Spleen (tissue), 11 donors: ENCODE data around the gene ZNF638. TPM values are rescaled to one million over a fixed set of nuclear protein-coding genes. Genes with fewer than 3 reads are reported as not detected.

Source experiments
- DNase-seq: peaks from one replicate; pipeline ENCODE4 v3.0.0-alpha.2; 2020
- H3K27ac ChIP-seq, 8 donors: fragments of 200-600 bp; sonication (generic) in 7 of 8; 1 replicate in 4 of 8; 2 replicates in 4 of 8; pipeline versions ENCODE4 v1.5.0 to v1.8.0; 2016 to 2021; ENCODE audit warnings: inconsistent platforms in 4 of 8, mild to moderate bottlenecking in 4 of 8, moderate library complexity in 1 of 8
- H3K27me3 ChIP-seq, 7 donors: fragments of 200-600 bp; sonication (generic) in 6 of 7; replicated peaks in 1 of 7; 1 replicate in 4 of 7; 2 replicates in 3 of 7; pipeline versions ENCODE4 v1.5.0 to v1.8.0; 2016 to 2021; ENCODE audit warnings: inconsistent platforms in 3 of 7, mild to moderate bottlenecking in 1 of 7
- H3K36me3 ChIP-seq, 6 donors: fragments of 200-600 bp; sonication (generic) in 5 of 6; 1 replicate in 4 of 6; 2 replicates in 2 of 6; pipeline versions ENCODE4 v1.5.0 to v1.8.0; 2016 to 2021; ENCODE audit warnings: inconsistent platforms in 2 of 6
- H3K4me1 ChIP-seq, 6 donors: fragments of 200-600 bp; sonication (generic) in 5 of 6; 1 replicate in 3 of 6; 2 replicates in 3 of 6; pipeline versions ENCODE4 v1.5.0 to v1.8.0; 2016 to 2021; ENCODE audit warnings: inconsistent platforms in 3 of 6
- H3K4me3 ChIP-seq, 8 donors: fragments of 200-600 bp; sonication (generic) in 7 of 8; 1 replicate in 4 of 8; 2 replicates in 4 of 8; pipeline versions ENCODE4 v1.5.0 to v1.8.0; 2016 to 2021; ENCODE audit warnings: inconsistent platforms in 4 of 8, mild to moderate bottlenecking in 4 of 8, moderate library complexity in 2 of 8
- H3K9me3 ChIP-seq, 8 donors: fragments of 200-600 bp; sonication (generic) in 7 of 8; 1 replicate in 4 of 8; 2 replicates in 4 of 8; pipeline versions ENCODE4 v1.5.0 to v1.8.0; 2016 to 2021; ENCODE audit warnings: inconsistent platforms in 4 of 8
- POLR2A ChIP-seq, 3 donors: fragments of 450-650 bp; IDR thresholded peaks; one replicate each; pipeline ENCODE4 v1.5.1; 2017; ENCODE audit warnings: antibody characterized with exemption in 3 of 3, mild to moderate bottlenecking in 1 of 3
- POLR2AphosphoS5 ChIP-seq, 3 donors: sonication (generic); formaldehyde crosslinking; IDR thresholded peaks; one replicate each; pipeline ENCODE4 v1.5.1; 2017; ENCODE audit warnings: antibody characterized with exemption in 3 of 3
- WGBS, 5 donors: extraction: QIAGEN DNeasy Blood & Tissue Kit in 3 of 5; methylation state at CpG; one replicate each; pipeline versions ENCODE4 v1.1.5 to v1.1.7; 2013 to 2018; 5-methylcytosine and 5-hydroxymethylcytosine counted together
- intact Hi-C: fragments of 100-400 bp; cut with DNase I; formaldehyde crosslinking; loops from one replicate; pipeline ENCODE4 v1.15.0; 2023; ENCODE audit warnings: low total_unique reads
- polyA plus RNA-seq, 3 donors: library from polyadenylated mRNA; stranded (reverse); fragments of 200-250 nt; gene quantifications; one replicate each; pipeline ENCODE4 v1.2.1, GENCODE V29; 2013
- total RNA-seq, 7 donors: library from RNA; depleted of rRNA in 3 of 7; stranded (reverse); fragments of >200 nt in 3 of 7; fragmentation: NEBNext Ultra II Directional in 4 of 7; extraction: Animal tissue kit (Norgen Biotek cat#: 25700) in 4 of 7; gene quantifications; one replicate each; pipeline versions ENCODE4 v1.1.0 to v1.2.1, GENCODE V29; 2016 to 2021
- TF ChIP-seq, protein P1 (sequence below), 11 experiments: fragments of 200-600 bp in 7 of 11; fragments of 450-650 bp in 4 of 11; sonication (generic) in 4 of 11; IDR thresholded peaks in 8 of 11; conservative IDR thresholded peaks in 3 of 11; 1 replicate in 7 of 11; 2 replicates in 4 of 11; pipeline versions ENCODE4 v1.4.0 to v1.8.0; 2016 to 2021; ENCODE audit warnings: antibody characterized with exemption in 11 of 11, inconsistent platforms in 4 of 11, mild to moderate bottlenecking in 1 of 11
- donor health status: healthy with polysubstance abuse.
- donor health status: DM: no; HTN: no; CAD: no; lungs with moderate emphysema.
- donor health status: DM: no; HTN: no; CAD: no.
- donor health status: Bipolar disorder and iron deficiency.
- donor health status: healthy.
- donor health status: DM: no; HTN: no; CAD: no.
- donor health status: DM: yes; HTN: yes; CAD: no.

ZNF638 gene
- total and polyA plus RNA-seq, 10 donors: 80.7 to 310 (median 158) TPM

GRCh38 chr2:71460595-71461303 is 129.2 kb downstream of the ZNF638 start:
- Histone ChIP-seq H3K36me3 (peaks cover 0 to 41% (median 0%) of the 10 kb centered on the region in 6 donors), H3K9me3 (peaks cover 0 to 16% (median 7%) of the 10 kb centered on the region in 8 donors), H3K4me3 (no peak overlapping the region), H3K4me1 (peaks cover 3 to 87% (median 33%) of the 10 kb centered on the region in 6 donors), H3K27ac (peak overlapping the region in 2 of 8 donors; percentile 22 to 25), H3K27me3 (peaks cover 0 to 37% (median 0%) of the 10 kb centered on the region in 7 donors)
- 40 to 67% (median 58%) methylated on average over 8 to 9 of the region's 9 CpGs for WGBS, 5 donors
- intact Hi-C loops: loop anchor here (2.0 kb wide), 1 partner anchor 50 kb away; no protein-coding TSS in a partner anchor
- TF ChIP-seq POLR2AphosphoS5 (IDR thresholded peaks at IDR 0.05): no peak
- TF ChIP-seq, protein P1, sequence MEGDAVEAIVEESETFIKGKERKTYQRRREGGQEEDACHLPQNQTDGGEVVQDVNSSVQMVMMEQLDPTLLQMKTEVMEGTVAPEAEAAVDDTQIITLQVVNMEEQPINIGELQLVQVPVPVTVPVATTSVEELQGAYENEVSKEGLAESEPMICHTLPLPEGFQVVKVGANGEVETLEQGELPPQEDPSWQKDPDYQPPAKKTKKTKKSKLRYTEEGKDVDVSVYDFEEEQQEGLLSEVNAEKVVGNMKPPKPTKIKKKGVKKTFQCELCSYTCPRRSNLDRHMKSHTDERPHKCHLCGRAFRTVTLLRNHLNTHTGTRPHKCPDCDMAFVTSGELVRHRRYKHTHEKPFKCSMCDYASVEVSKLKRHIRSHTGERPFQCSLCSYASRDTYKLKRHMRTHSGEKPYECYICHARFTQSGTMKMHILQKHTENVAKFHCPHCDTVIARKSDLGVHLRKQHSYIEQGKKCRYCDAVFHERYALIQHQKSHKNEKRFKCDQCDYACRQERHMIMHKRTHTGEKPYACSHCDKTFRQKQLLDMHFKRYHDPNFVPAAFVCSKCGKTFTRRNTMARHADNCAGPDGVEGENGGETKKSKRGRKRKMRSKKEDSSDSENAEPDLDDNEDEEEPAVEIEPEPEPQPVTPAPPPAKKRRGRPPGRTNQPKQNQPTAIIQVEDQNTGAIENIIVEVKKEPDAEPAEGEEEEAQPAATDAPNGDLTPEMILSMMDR (IDR thresholded peaks at IDR 0.05 in 8 of 11, conservative IDR thresholded peaks at IDR 0.05 in 3 of 11): peak in 10 of 11 experiments; percentile 16 to 77 (median 46)
- no peak for DNase-seq

DNA sequence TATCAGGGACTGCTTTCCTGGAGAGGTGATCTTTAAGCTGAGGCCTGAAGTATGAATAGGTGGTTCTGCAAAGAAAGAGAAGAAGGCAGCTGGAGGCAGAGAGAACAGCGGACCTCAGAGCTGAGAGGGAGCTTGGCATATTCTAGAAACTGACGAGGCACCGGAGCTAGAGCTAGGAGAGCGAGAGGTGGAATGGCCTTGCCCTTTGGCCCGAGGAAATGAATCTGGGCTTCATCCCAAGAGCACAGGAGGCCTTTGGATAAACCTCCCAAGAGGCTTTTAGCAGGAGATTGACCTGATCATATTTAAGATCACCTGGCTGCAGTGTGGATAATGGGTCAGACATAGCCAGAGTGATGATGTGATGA is 129.7 kb downstream of the ZNF638 start:
- Histone ChIP-seq H3K4me1 (peaks cover 5 to 87% (median 33%) of the 10 kb centered on the region in 6 donors), H3K27ac (peak overlapping the region in 2 of 8 donors; percentile 22 to 25), H3K9me3 (peaks cover 0 to 16% (median 7%) of the 10 kb centered on the region in 8 donors), H3K36me3 (peaks cover 0 to 40% (median 0%) of the 10 kb centered on the region in 6 donors), H3K27me3 (peaks cover 0 to 37% (median 4%) of the 10 kb centered on the region in 7 donors), H3K4me3 (no peak overlapping the region)
- intact Hi-C loops: loop anchor here (2.0 kb wide), 1 partner anchor 50 kb away; no protein-coding TSS in a partner anchor
- WGBS, 5 donors: 44 to 77% (median 56%) methylated on average over 5 of the region's 5 CpGs
- TF ChIP-seq POLR2A (IDR thresholded peaks at IDR 0.05): no peak
- no peak for TF ChIP-seq POLR2AphosphoS5 (IDR thresholded peaks at IDR 0.05)
- TF ChIP-seq, protein P1 (IDR thresholded peaks at IDR 0.05 in 8 of 11, conservative IDR thresholded peaks at IDR 0.05 in 3 of 11): no peak
- no peak for DNase-seq

DNA sequence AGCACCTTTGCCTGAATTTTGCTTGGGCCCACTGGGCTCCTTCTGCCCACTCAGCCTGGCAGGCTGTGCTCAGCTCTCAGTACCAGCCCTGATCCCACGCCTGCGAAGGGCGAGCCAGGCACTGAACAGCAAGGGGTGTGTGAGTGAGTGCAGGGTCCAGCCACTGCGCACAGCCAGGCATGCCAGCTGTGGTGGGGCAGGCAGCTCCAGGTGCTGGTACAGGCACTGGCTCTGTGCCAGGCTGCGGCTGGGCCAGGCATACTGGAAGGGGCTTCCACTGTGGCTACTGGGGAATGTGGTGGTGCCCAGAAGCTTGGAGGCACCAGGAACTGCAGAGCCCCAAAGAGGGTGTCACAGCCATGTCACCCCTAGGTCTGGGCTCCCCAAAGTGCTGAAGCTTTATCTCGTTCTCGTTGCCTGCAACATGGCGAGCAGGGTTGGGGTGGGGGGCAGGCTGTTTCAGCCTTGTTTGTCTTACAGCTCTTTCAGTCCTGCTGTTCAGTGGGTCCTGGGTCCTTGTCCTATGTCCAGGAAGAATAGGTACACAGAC is 130.5 kb downstream of the ZNF638 start:
- intact Hi-C loops: no loop called here
- peaks cover 0 to 44% (median 9%) of the 10 kb centered on the region in 7 donors for H3K27me3 ChIP-seq
- no peak overlapping the region for H3K27ac ChIP-seq
- TF ChIP-seq POLR2A (IDR thresholded peaks at IDR 0.05) (no peak), POLR2AphosphoS5 (IDR thresholded peaks at IDR 0.05) (peak in 1 of 3 donors; percentile 40)
- TF ChIP-seq, protein P1 (IDR thresholded peaks at IDR 0.05 in 8 of 11, conservative IDR thresholded peaks at IDR 0.05 in 3 of 11): no peak
- peaks cover 0 to 16% (median 7%) of the 10 kb centered on the region in 8 donors for H3K9me3 ChIP-seq
- H3K4me3 ChIP-seq: no peak overlapping the region
- H3K36me3 ChIP-seq: peaks cover 0 to 32% (median 0%) of the 10 kb centered on the region in 6 donors
- no peak for DNase-seq
- WGBS, 5 donors: 85 to 98% (median 91%) methylated on average over 7 to 8 of the region's 8 CpGs
- peaks cover 5 to 87% (median 36%) of the 10 kb centered on the region in 6 donors for H3K4me1 ChIP-seq
